Measurements from ENCODE around the gene HLA-DQA1. TPM values are rescaled to one million over a fixed set of nuclear protein-coding genes. Genes with fewer than 3 reads are reported as not detected.

Gene HLA-DQA1
- total RNA-seq, 2 experiments from 2014 or later = 2.7 to 3.4 TPM

- CTCF ChIA-PET = no interaction called here
These were observed 47.0 kb downstream of the HLA-DQA1 start for GRCh38 chr6:32684246-32684645.

GRCh38 chr6:32685603-32686002 lies 48.4 kb downstream of the HLA-DQA1 start:
- ChIA-PET CTCF (interaction anchor here (0.6 to 1.9 kb wide), 4 partner anchors 63 to 430 kb away, joined by 3 to 5 read pairs (median 3); no protein-coding TSS in a partner anchor), POLR2A (no interaction called here)
- H3K9me3 Mint-ChIP-seq (ENCODE audit: insufficient read depth) = no peaks in the 10 kb centered on the region
- H3K36me3 Mint-ChIP-seq (ENCODE audit: low read depth) = peaks cover 13% of the 10 kb centered on the region
- DNase-seq (peak; percentile 64), ATAC-seq (peak; percentile 91)
- peaks cover 43% of the 10 kb centered on the region for H3K4me1 Mint-ChIP-seq (ENCODE audit: low read depth)
- peak overlapping the region; percentile 5 for H3K4me3 Mint-ChIP-seq
- peaks cover 9% of the 10 kb centered on the region for H3K27me3 Mint-ChIP-seq (ENCODE audit: low read depth)
- H3K27ac Mint-ChIP-seq = peak overlapping the region; percentile 21

More at GRCh38 chr6:32684246-32684645, 47.0 kb downstream of the HLA-DQA1 start:
- Mint-ChIP-seq H3K9me3 (ENCODE audit: insufficient read depth) (no peaks in the 10 kb centered on the region), H3K27me3 (ENCODE audit: low read depth) (peaks cover 8% of the 10 kb centered on the region), H3K4me1 (ENCODE audit: low read depth) (peaks cover 33% of the 10 kb centered on the region), H3K4me3 (no peak overlapping the region), H3K36me3 (ENCODE audit: low read depth) (peaks cover 13% of the 10 kb centered on the region), H3K27ac (no peak overlapping the region)
- POLR2A ChIA-PET = no interaction called here
- DNase-seq (no peak), ATAC-seq (no peak)

DNA sequence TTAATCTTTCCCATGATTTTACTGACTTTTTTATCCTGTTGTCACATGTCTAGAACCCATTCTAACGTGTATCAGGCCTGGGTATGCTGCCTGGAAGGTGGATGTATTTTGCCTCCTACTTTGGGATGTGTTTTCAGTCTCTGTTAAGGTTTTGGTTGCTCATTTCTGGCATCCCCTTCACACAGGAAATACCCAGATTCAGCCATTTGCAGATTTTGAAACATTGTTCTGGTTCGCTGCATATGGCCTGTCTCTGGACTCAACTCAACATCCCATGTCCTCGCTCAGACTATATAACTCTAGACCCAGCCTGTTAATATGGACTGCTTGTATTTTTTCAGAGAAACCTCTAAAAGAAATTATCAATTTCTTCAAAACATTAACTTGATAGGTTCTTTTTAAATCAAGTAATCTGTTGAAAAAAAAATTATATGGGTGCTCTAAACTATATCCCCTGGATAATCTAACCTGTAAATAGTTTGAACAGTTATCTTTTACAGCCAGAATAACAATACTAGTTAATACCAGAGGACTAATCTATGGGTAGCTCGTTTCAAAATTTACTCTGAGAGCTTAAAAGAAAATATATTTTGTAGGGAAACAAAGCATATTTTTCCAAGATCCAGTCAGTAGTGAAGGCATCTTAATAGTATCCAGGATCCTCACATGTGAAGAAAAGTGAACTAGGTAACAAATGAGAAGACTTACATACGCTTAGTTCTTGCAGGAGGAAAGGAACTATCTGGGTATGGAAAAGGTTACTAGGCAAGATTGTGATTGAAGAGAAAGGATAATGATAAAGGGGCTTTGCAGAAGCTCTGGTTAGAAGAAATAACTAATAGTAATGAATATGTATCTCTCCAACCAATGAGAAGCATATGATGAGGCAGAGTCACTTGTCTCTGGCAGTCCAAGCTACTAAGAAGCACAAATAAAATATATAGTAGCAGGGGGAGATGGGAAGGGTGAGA lies 52.6 kb downstream of the HLA-DQA1 start:
- Mint-ChIP-seq H3K27me3 (ENCODE audit: low read depth) (peaks cover 27% of the 10 kb centered on the region), H3K9me3 (ENCODE audit: insufficient read depth) (no peaks in the 10 kb centered on the region), H3K4me1 (ENCODE audit: low read depth) (peaks cover 32% of the 10 kb centered on the region), H3K4me3 (no peak overlapping the region), H3K36me3 (ENCODE audit: low read depth) (no peaks in the 10 kb centered on the region), H3K27ac (no peak overlapping the region)
- POLR2A ChIA-PET = no interaction called here
- CTCF ChIA-PET = interaction anchor here (0.7 to 4.0 kb wide), 4 partner anchors 67 to 275 kb away, joined by 3 to 41 read pairs (median 14); no protein-coding TSS in a partner anchor
- DNase-seq (no peak), ATAC-seq (no peak)

DNA sequence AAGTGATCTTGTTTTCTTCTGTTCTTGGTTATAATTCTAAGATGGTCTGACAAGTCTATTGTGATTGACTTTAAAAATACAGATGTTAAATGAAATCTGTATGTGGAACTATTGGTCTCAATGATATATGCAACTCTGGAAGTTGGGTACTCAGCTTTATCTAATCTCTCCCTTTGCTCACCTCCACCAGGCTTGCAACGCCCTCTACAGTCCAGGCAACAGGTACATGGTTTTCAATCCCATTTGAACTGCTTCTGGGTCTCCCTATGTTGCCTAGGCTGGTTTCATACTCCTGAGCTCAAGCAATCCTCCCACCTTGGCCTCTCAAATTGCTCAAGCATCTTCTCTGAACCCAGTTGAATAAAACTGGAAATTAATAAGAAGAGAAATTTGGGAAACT lies 54.8 kb downstream of the HLA-DQA1 start:
- H3K27me3 Mint-ChIP-seq (ENCODE audit: low read depth) = peaks cover 47% of the 10 kb centered on the region
- ATAC-seq = peak; percentile 81
- no peak overlapping the region for H3K4me3 Mint-ChIP-seq
- CTCF ChIA-PET = interaction anchor here (0.7 to 4.0 kb wide), 29 partner anchors 8 to 445 kb away, joined by 3 to 41 read pairs (median 3); partner anchors contain the start of genes HLA-DQB1 and HLA-DRA
- H3K4me1 Mint-ChIP-seq (ENCODE audit: low read depth) = peaks cover 15% of the 10 kb centered on the region
- H3K9me3 Mint-ChIP-seq (ENCODE audit: insufficient read depth) = no peaks in the 10 kb centered on the region
- H3K36me3 Mint-ChIP-seq (ENCODE audit: low read depth) = no peaks in the 10 kb centered on the region
- peak; percentile 69 for DNase-seq
- POLR2A ChIA-PET = interaction anchor here (0.6 kb wide), 1 partner anchor 243 kb away, joined by 4 read pairs; no protein-coding TSS in a partner anchor
- H3K27ac Mint-ChIP-seq = no peak overlapping the region

Other genes starting within 250 kb of the HLA-DQA1 start
- not detected for gene BTNL2, start 230.2 kb upstream of the HLA-DQA1 start, total RNA-seq
- 10 to 100 TPM; 30.9 to 31.3 TPM for gene HLA-DRA, start 197.5 kb upstream of the HLA-DQA1 start, total RNA-seq
- gene HLA-DRB5, start 107.1 kb upstream of the HLA-DQA1 start, total RNA-seq = 10 to 100 TPM; 15.0 to 16.9 TPM
- 10 to 100 TPM; 46.0 to 50.7 TPM for gene HLA-DRB1, start 47.6 kb upstream of the HLA-DQA1 start, total RNA-seq
- 10 to 100 TPM; 13.4 to 15.1 TPM for gene HLA-DQB1, start 29.3 kb downstream of the HLA-DQA1 start, total RNA-seq
- not detected for gene HLA-DQA2, start 104.0 kb downstream of the HLA-DQA1 start, total RNA-seq
- under 1 TPM in 1 of 2 experiments, not detected in 1; 0.32 TPM for gene HLA-DQB2, start 126.1 kb downstream of the HLA-DQA1 start, total RNA-seq
- gene HLA-DOB, start 179.6 kb downstream of the HLA-DQA1 start, total RNA-seq = 10 to 100 TPM; 15.6 to 17.0 TPM
- 100 to 1,000 TPM; 145 to 159 TPM for gene TAP2, start 201.3 kb downstream of the HLA-DQA1 start, total RNA-seq
- 100 to 1,000 TPM; 385 to 397 TPM for gene PSMB8, start 206.6 kb downstream of the HLA-DQA1 start, total RNA-seq
- gene TAP1, start 216.3 kb downstream of the HLA-DQA1 start, total RNA-seq = 100 to 1,000 TPM; 319 to 328 TPM
- gene PSMB9, start 216.8 kb downstream of the HLA-DQA1 start, total RNA-seq = 100 to 1,000 TPM; 319 to 325 TPM